Hematopoietic multipotent progenitor cell (in vitro differentiated cells): Measurements from ENCODE around the gene SELENOW. TPM values are rescaled to one million over a fixed set of nuclear protein-coding genes. Genes with fewer than 3 reads are reported as not detected.
"Not testable (repeated sequence)": the region's sequence is repeated elsewhere in the genome, so short reads cannot be mapped to it uniquely, and the experiment has no call there.

Source experiments
- DNase-seq, 3 donors: peaks; one replicate each; pipeline ENCODE4 v3.0.0-alpha.2; 2011 to 2015; ENCODE audit warnings: low read depth in 2 of 3, low spot score in 2 of 3
- small RNA-seq: library from RNA; depleted of rRNA; stranded (forward); fragments of <200 nt; gene quantifications from one replicate; pipeline ENCODE3, GENCODE V24; 2012
- total RNA-seq: library from RNA; depleted of rRNA; stranded (reverse); fragments of >200 nt; gene quantifications from one replicate; pipeline ENCODE4 v1.2.3, GENCODE V29; 2012

Gene SELENOW
- total RNA-seq, 1 donor = 77.6 TPM

- not testable (repeated sequence) for DNase-seq
These were observed 37.8 kb downstream of the SELENOW start for GRCh38 chr19:47816270-47816669.

GRCh38 chr19:47818221-47818620 is 39.7 kb downstream of the SELENOW start:
- DNase-seq = not testable (repeated sequence)

- DNase-seq = no peak
These were observed 41.4 kb downstream of the SELENOW start for GRCh38 chr19:47819858-47820257.

DNA sequence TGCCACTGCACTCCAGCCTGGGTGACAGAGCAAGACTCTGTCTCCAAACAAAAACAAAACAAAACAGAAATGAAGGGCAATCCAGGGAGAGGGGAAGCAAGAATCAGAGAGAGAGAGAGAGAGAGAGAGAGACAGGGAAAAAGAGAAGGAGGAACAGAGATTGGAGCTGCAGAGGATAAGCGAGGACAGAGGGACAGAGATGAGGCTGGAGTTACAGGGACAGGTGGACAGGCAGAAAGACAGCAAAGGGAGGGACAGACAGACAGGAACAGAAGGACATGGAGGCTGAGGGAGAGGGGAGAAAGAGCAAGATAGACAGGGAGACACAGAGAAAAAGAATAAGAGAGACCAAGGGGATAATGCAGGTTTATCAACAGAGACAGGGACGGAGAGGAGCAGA is 41.9 kb downstream of the SELENOW start:
- DNase-seq = no peak

DNA sequence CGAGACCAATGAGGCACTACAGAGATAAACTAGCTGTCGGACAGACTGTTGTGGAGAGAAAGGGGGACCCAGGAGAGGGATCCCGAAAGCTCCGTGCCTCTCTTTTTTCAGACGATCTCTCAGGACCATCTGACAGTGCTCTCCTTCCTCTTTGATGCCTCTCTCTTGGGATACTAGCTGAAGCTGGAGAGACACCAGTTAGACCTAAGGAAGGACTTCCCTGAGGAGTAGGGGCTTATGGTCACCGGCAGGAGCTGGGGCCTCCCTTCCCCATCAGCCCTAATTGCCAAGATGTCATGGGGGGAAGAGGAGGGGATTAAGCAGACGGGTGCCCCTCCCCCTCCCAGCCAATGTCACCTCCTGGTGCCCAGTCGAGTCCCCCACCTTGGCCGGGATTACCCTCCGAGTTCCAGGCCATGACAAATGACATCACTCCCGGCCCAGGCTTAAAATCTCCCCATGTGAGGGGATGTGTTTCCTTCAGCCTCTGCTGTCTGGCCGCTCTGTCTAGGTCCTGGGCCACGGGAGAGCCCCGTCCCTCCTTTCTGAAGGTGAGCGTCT is 43.0 kb downstream of the SELENOW start, which contains the start of gene CRX:
CRX (plus strand) TSS at position 478 of the 561 bp plus-strand sequence. CDS start 12,507 bp downstream, outside the sequence.
- DNase-seq = no peak

DNA sequence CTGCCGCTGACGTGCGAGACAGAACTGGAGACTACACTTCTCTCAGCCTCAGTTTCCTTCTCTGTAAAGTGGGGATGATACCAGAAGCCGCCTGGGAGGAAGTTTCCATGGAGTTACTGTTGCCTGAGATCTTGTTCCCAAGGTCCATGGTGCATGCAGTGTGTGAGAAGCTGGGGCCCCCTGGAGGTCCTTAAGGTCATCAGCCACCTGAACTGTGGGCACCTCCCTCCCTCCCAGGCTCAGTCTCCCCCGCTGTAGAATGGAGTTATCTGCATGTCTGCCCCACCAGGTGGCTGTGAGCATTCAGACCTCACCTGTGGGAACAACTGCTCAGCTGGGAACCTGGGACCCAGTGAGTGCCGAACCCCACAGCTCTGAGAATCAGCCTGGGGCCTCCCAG is 45.9 kb downstream of the SELENOW start:
- no peak for DNase-seq

GRCh38 chr19:47826800-47827199 is 48.3 kb downstream of the SELENOW start:
- DNase-seq = no peak

- no peak for DNase-seq
These were observed 54.2 kb downstream of the SELENOW start for GRCh38 chr19:47832723-47833122.

Small RNA genes lying within 50 kb of the gene (small RNA-seq; reads per million reads assigned to genes)
- not detected for gene AC008745.1
- not detected for gene SNORD23

Other genes starting within 250 kb of the SELENOW start
- under 0.01 TPM for gene ZNF541, start 205.6 kb upstream of the SELENOW start, total RNA-seq
- gene BICRA, start 169.6 kb upstream of the SELENOW start, total RNA-seq = 10.8 TPM
- 51.7 TPM for gene EHD2, start 65.3 kb upstream of the SELENOW start, total RNA-seq
- gene NOP53, start 33.2 kb upstream of the SELENOW start, total RNA-seq = 308 TPM
- gene TPRX1, start 25.8 kb downstream of the SELENOW start, total RNA-seq = not detected
- not detected for gene CRX, start 43.2 kb downstream of the SELENOW start, total RNA-seq
- gene TPRX2, start 80.5 kb downstream of the SELENOW start, total RNA-seq = not detected
- gene SULT2A1, start 107.6 kb downstream of the SELENOW start, total RNA-seq = not detected
- gene BSPH1, start 213.5 kb downstream of the SELENOW start, total RNA-seq = not detected
- gene ELSPBP1, start 215.9 kb downstream of the SELENOW start, total RNA-seq = not detected